IMR-90 (cell line): ENCODE data around the gene RPS10. TPM values are rescaled to one million over a fixed set of nuclear protein-coding genes. Genes with fewer than 3 reads are reported as not detected.

Experiments
- polyA plus RNA-seq, 3 experiments: library from polyadenylated mRNA; depleted of rRNA; stranded (reverse); fragments of >200 nt; gene quantifications; 2 replicates each; pipeline ENCODE4 v1.2.3, GENCODE V29; 2012; ENCODE audit warnings: low replicate concordance in 1 of 3
- total RNA-seq: library from RNA; depleted of rRNA; stranded (reverse); fragments of >200 nt; gene quantifications from 2 replicates; pipeline ENCODE4 v1.2.3, GENCODE V29; 2012; rRNA removed

Gene RPS10
- total and polyA plus RNA-seq, 2 of the 4 experiments (the other 2 are of a cell fraction) = 5,462 to 5,584 TPM

Other genes with a start within 250 kb of the RPS10 start
- gene HMGA1, start 189.2 kb downstream of the RPS10 start, total RNA-seq = 101 and 129 TPM in 2 replicates
- gene HMGA1, start 189.2 kb downstream of the RPS10 start, polyA plus RNA-seq (2012; rRNA removed) = 589 and 652 TPM in 2 replicates
- gene SMIM29, start 177.1 kb downstream of the RPS10 start, total RNA-seq = 8.1 and 8.4 TPM in 2 replicates
- 25.6 and 28.9 TPM in 2 replicates for gene SMIM29, start 177.1 kb downstream of the RPS10 start, polyA plus RNA-seq (2012; rRNA removed)
- 17.2 and 21.4 TPM in 2 replicates for gene NUDT3, start 33.4 kb downstream of the RPS10 start, total RNA-seq
- 9.1 and 10.1 TPM in 2 replicates for gene NUDT3, start 33.4 kb downstream of the RPS10 start, polyA plus RNA-seq (2012; rRNA removed)
- gene PACSIN1, start 40.0 kb upstream of the RPS10 start, total RNA-seq = not detected in 2 replicates
- 0.02 and 0.03 TPM in 2 replicates for gene PACSIN1, start 40.0 kb upstream of the RPS10 start, polyA plus RNA-seq (2012; rRNA removed)
- not detected in 2 replicates for gene SPDEF, start 130.3 kb upstream of the RPS10 start, total RNA-seq
- gene SPDEF, start 130.3 kb upstream of the RPS10 start, polyA plus RNA-seq (2012; rRNA removed) = 0.04 and 0.05 TPM in 2 replicates